DMS114 treated with DMSO at 0.1 percent for 48 hours (cell line): ENCODE data around the gene MESP1.

ENCODE experiments used
- DNase-seq: peaks from one replicate; lab custom pipeline; 2025; ENCODE audit not compliant: unreplicated experiment; lab: John Stamatoyannopoulos, UW

MESP1 gene

DNA sequence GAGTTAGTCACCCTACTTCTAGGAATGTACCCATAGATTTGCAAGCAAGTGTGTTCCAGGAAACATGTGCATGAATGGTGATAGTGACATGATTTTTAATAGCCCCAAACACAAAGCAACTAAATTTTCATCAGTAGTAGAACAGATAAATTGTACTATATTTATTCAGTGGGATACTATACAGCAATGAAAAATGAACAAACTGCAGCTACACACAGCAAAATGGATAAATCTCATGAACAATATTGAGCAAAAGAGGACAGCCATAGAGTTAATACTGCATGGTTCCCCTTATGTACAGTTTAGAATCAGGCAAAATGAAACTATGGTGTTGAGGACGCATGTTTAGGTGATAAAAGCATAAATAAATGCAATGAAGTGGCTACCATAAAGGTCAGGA, 26.0 kb downstream of the MESP1 start:
- DNase-seq, result no peak

DNA sequence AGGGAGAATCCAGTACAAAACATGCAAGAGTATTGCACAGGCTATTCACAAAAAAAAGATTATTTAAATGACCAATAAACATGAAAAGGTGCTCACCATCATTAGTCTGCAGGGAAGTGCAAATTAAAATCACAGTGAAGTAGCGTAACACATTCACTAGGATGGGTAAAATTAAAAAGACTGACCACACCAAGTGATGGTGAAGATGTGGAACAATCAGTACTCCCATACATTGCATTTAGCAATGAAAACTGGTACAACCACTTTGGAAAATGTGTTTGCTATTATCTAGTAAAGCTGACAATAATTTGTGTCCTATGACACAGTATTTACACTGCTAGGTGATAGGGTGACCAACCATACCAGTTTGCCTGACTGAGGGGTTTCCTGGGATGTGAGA, 26.4 kb downstream of the MESP1 start:
- no peak for DNase-seq

DNA sequence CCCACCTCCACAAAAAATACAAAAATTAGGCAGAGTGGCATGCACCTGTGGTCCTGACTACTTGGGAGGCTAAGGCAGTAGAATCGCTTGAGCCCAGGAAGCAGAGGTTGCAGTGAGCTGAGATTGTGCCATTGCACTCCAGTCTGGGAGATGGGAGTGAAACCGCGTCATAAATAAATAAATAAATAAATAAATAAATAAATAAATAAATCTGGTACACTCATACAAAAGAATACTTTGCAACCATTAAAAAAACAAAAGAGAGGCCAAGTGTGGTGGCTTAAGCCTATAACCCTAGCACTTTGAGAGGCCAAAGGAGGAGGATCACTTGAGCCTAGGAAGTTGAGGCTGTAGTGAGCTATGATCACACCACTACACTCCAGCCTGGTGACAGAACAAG, 28.0 kb downstream of the MESP1 start:
- DNase-seq, result no peak

DNA sequence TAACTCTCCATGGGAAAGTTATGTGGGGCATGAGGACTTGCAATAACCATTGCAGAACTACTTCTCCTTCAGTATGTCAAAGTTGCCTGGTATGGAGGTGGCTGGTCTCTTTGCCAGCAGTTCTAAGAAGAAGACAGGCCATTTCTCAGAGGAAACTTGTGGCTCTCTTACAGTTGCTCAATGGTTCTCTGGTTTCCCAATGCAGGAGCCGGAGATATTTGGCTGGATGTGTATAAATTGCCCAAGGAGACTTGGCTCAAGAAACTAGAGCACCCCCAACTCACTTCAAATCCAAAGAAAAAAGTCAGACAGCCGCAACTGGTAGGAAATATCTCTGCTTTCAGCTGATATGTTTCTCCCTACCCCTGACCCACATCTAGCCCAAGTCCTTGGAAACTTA, 36.3 kb downstream of the MESP1 start:
- no peak for DNase-seq

DNA sequence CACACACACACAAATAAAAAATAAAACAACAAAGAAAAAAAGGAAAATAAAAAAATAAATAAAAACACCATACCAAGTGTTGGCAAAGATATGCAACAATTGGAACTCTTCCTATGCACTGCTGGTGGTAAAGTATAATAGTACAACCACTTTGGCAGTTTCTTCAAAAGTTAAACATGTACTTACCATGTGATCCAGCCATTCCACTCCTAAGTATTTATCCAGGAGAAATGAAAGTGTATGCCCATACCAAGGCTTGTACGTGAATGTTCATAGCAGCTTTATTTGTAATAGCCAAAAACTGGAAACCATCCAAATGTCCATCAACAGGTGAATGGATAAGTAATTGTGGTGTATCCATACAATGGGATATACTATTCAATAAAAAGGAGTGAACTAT, 43.5 kb downstream of the MESP1 start:
- DNase-seq, result no peak

DNA sequence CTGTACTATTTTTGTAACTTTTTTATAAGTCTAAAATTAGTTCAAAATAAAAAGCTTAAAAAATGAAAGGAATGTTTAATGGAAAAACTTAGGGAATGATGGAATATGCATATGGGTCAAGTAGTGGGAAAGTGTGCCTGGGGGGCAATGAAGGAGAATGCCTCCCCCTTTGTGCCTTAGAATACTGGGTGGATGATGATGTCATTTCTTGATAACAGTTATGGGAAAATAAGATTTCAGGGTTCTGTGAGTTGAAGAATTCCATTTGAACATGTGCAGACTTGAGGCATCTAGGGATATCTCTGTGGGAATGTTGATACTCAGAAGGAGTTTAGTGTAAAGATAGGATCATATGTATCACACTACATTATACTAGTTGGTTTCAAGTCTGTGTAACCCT, 46.6 kb downstream of the MESP1 start:
- no peak for DNase-seq
